HEK293 (cell line): Measurements from ENCODE around the gene BRF1.
"Not testable (repeated sequence)": the region's sequence is repeated elsewhere in the genome, so short reads cannot be mapped to it uniquely, and the experiment has no call there.

Experiments
- CTCF ChIA-PET: fragments of 350-600 bp; formaldehyde crosslinking; extraction: SDS; loops from one replicate; lab custom pipeline; 2021; ENCODE audit warnings: antibody characterized with exemption; lab: Yijun Ruan, JAX
- POLR2A ChIA-PET: fragments of 300-600 bp; formaldehyde crosslinking; extraction: SDS; loops from one replicate; lab custom pipeline; 2020; ENCODE audit warnings: antibody characterized with exemption, inconsistent platforms; lab: Yijun Ruan, JAX
- H3K27ac ChIP-seq: fragments of 200-500 bp; sonication (Bioruptor generic); 2 replicates; pipeline ENCODE4 v1.5.1; 2014; ENCODE audit warnings: low read depth, low read length, control low read depth, inconsistent platforms; ENCODE audit errors: extremely low read depth
- H3K36me3 ChIP-seq, 2 experiments: fragments of 200-500 bp in 1 of 2; sonication (Bioruptor generic) in 1 of 2; 1 replicate in 1 of 2; 2 replicates in 1 of 2; pipeline ENCODE4 v1.5.1; 2014 to 2017; ENCODE audit warnings: inconsistent platforms in 2 of 2, low read length in 2 of 2; ENCODE audit not compliant: control insufficient read depth in 2 of 2, insufficient read depth in 1 of 2
- H3K4me1 ChIP-seq: fragments of 200-500 bp; sonication (Bioruptor generic); 2 replicates; pipeline ENCODE4 v1.5.1; 2014; ENCODE audit warnings: mild to moderate bottlenecking, low read length, inconsistent platforms; ENCODE audit not compliant: control insufficient read depth, insufficient read depth
- H3K4me3 ChIP-seq: 2 replicates; pipeline ENCODE4 v1.5.1; 2011; ENCODE audit warnings: low read depth, mild to moderate bottlenecking, control low read depth, low read length, moderate library complexity
- H3K9me3 ChIP-seq: fragments of 200-500 bp; sonication (Bioruptor generic); 2 replicates; pipeline ENCODE4 v1.5.1; 2014; ENCODE audit warnings: low read depth, low read length, inconsistent platforms; ENCODE audit not compliant: control insufficient read depth, insufficient read depth
- GLIS1 ChIP-seq: fragments of 450-650 bp; formaldehyde crosslinking; IDR thresholded peaks from 2 replicates; pipeline ENCODE4 v1.5.1; 2016; ENCODE audit warnings: missing biosample characterization, missing genetic modification characterization
- MEIS1 ChIP-seq: sonication (generic); formaldehyde crosslinking; IDR thresholded peaks from 2 replicates; pipeline ENCODE4 v1.8.1; 2022; ENCODE audit warnings: missing genetic modification reagents, mild to moderate bottlenecking, borderline replicate concordance
- PRDM10 ChIP-seq: fragments of 450-650 bp; formaldehyde crosslinking; IDR thresholded peaks from 2 replicates; pipeline ENCODE4 v1.5.1; 2016; ENCODE audit warnings: missing biosample characterization, missing genetic modification characterization
- SALL2 ChIP-seq: fragments of 450-650 bp; formaldehyde crosslinking; IDR thresholded peaks from 2 replicates; pipeline ENCODE4 v1.5.0; 2017; ENCODE audit warnings: missing biosample characterization, mild to moderate bottlenecking, missing genetic modification characterization, borderline replicate concordance
- ZFHX2 ChIP-seq: fragments of 450-650 bp; formaldehyde crosslinking; conservative IDR thresholded peaks from 2 replicates; pipeline ENCODE4 v1.5.1; 2016; ENCODE audit warnings: missing biosample characterization, missing genetic modification characterization
- ZIC2 ChIP-seq: fragments of 450-650 bp; formaldehyde crosslinking; IDR thresholded peaks from 2 replicates; pipeline ENCODE4 v1.5.1; 2016; ENCODE audit warnings: missing biosample characterization, missing genetic modification characterization
- ZNF121 ChIP-seq: fragments of 450-650 bp; formaldehyde crosslinking; IDR thresholded peaks from 2 replicates; pipeline ENCODE4 v1.5.1; 2016; ENCODE audit warnings: missing biosample characterization, missing genetic modification characterization
- ZNF23 ChIP-seq: fragments of 450-650 bp; formaldehyde crosslinking; IDR thresholded peaks from 2 replicates; pipeline ENCODE4 v1.5.1; 2016; ENCODE audit warnings: missing biosample characterization, missing genetic modification characterization, borderline replicate concordance
- ZNF366 ChIP-seq: fragments of 450-650 bp; formaldehyde crosslinking; conservative IDR thresholded peaks from 2 replicates; pipeline ENCODE4 v1.5.1; 2016; ENCODE audit warnings: missing biosample characterization, missing genetic modification characterization
- ZNF623 ChIP-seq: fragments of 450-650 bp; formaldehyde crosslinking; IDR thresholded peaks from 2 replicates; pipeline ENCODE4 v1.5.1; 2016; ENCODE audit warnings: missing biosample characterization, missing genetic modification characterization
- ZNF645 ChIP-seq: fragments of 450-650 bp; formaldehyde crosslinking; IDR thresholded peaks from 2 replicates; pipeline ENCODE4; 2016; ENCODE audit warnings: missing biosample characterization, missing genetic modification characterization

The BRF1 gene

GRCh38 chr14:105328678-105329390 is 28.0 kb upstream of the BRF1 start:
- TF ChIP-seq ZIC2: 0 out of 2 replicates have a peak, but pooled peaks have one; percentile 16
- TF ChIP-seq ZNF121 (tag by site-specific recombination): no peak
- TF ChIP-seq, all 188 proteins: peak for 1
- CTCF ChIA-PET: no interaction called here
- POLR2A ChIA-PET: no interaction called here
- Histone ChIP-seq H3K4me1 (peaks cover 6% of the 10 kb centered on the region; the same call in 1 of the 2 replicates), H3K27ac (no peak overlapping the region), H3K4me3 (no peak overlapping the region), H3K36me3 (no peaks in the 10 kb centered on the region), H3K9me3 (no peaks in the 10 kb centered on the region)

- no peak overlapping the region for H3K4me3 ChIP-seq
- no peaks in the 10 kb centered on the region for H3K36me3 ChIP-seq
- H3K27ac ChIP-seq: no peak overlapping the region
- POLR2A ChIA-PET: no interaction called here
- CTCF ChIA-PET: no interaction called here
- H3K4me1 ChIP-seq: peaks cover 6% of the 10 kb centered on the region; the same call in 1 of the 2 replicates
- TF ChIP-seq SALL2 (tag by site-specific recombination): no peak
- TF ChIP-seq ZNF645: no peak
- TF ChIP-seq ZNF623 (tag by site-specific recombination): no peak
- peak; percentile 46 for TF ChIP-seq ZFHX2 (tag by site-specific recombination)
- TF ChIP-seq PRDM10 (tag by site-specific recombination): no peak
- TF ChIP-seq MEIS1 (CRISPR knock-in tag): no peak
- no peak for TF ChIP-seq ZNF23 (tag by site-specific recombination)
- no peak for TF ChIP-seq GLIS1 (tag by site-specific recombination)
- no peak for TF ChIP-seq ZNF366
- H3K9me3 ChIP-seq: no peaks in the 10 kb centered on the region
Observed at GRCh38 chr14:105328070-105328677, 27.4 kb upstream of the BRF1 start.

GRCh38 chr14:105327695-105328045 is 26.9 kb upstream of the BRF1 start:
- H3K4me1 ChIP-seq, CTCF ChIA-PET, H3K9me3 ChIP-seq, H3K4me3 ChIP-seq, H3K27ac ChIP-seq, H3K36me3 ChIP-seq: not testable (repeated sequence)
- POLR2A ChIA-PET: interaction anchor here (0.9 to 1.2 kb wide), 2 partner anchors 10 to 27 kb away, joined by 3 to 5 read pairs; partner anchors contain the start of gene BRF1
